ENCODE measurements around the gene ILF2. TPM values are rescaled to one million over a fixed set of nuclear protein-coding genes. Genes with fewer than 3 reads are reported as not detected.

The ILF2 gene
- total RNA-seq, 3 donors from 2014 or later: 92.2 to 169 (median 147) TPM

DNA sequence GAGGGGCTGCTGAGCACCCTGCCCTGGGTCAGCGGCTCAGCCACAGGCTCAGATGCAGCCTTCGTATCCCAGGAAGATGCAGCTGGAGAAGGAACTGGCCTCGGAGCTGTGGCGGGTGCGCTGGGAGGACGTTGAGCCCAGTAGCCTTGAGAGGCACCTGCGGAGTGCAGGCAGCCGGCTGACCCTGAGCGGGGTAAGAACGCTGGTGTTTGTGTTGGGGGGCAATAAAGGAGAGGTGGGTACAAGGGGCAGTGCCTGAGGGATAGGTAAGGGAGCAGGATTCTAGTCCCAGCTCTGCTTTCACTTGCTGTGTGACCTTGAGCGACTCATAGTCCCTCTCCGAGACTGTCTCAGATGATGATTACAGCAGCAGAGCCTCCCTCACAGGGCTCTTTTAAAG is 14.1 kb upstream of the ILF2 start:
- Histone ChIP-seq H3K9me3 (no peaks in the 10 kb centered on the region), H3K36me3 (no peaks in the 10 kb centered on the region), H3K4me3 (no peak overlapping the region), H3K27ac (no peak overlapping the region), H3K27me3 (no peaks in the 10 kb centered on the region), H3K4me1 (no peaks in the 10 kb centered on the region)
- no peak for DNase-seq (ENCODE audit: low spot score in 2 of 2)
- TF ChIP-seq, protein P1, sequence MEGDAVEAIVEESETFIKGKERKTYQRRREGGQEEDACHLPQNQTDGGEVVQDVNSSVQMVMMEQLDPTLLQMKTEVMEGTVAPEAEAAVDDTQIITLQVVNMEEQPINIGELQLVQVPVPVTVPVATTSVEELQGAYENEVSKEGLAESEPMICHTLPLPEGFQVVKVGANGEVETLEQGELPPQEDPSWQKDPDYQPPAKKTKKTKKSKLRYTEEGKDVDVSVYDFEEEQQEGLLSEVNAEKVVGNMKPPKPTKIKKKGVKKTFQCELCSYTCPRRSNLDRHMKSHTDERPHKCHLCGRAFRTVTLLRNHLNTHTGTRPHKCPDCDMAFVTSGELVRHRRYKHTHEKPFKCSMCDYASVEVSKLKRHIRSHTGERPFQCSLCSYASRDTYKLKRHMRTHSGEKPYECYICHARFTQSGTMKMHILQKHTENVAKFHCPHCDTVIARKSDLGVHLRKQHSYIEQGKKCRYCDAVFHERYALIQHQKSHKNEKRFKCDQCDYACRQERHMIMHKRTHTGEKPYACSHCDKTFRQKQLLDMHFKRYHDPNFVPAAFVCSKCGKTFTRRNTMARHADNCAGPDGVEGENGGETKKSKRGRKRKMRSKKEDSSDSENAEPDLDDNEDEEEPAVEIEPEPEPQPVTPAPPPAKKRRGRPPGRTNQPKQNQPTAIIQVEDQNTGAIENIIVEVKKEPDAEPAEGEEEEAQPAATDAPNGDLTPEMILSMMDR (IDR thresholded peaks at IDR 0.05): no peak
- no peak for TF ChIP-seq POLR2A (IDR thresholded peaks at IDR 0.05)
- TF ChIP-seq POLR2AphosphoS5 (IDR thresholded peaks at IDR 0.05): no peak
- intact Hi-C loops (cut with DNase I; ENCODE audit: low total_unique reads): no loop called here

DNA sequence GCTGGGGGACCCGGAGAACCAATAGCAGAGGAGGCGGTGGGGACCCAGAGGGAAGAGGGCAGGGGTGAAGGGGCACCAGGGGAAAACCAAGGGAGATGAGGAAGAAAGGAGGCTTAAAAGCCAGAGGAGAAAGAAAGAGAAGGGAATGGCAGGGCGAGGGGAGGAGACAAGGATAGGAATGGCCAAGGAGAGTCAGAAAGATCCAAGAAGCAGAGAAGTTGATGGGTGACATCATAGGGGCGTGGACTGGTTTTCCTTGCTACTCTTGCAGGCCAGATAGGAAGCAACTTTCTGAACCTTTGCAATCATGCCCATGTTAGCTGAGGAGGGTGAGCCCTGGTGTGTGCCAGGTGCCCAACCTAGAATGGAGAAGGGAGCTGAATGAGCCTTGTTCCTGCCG is 13.1 kb upstream of the ILF2 start:
- Histone ChIP-seq H3K27me3 (peaks cover 0 to 8% of the 10 kb centered on the region in 2 donors), H3K4me1 (peaks cover 0 to 5% of the 10 kb centered on the region in 2 donors), H3K4me3 (no peak overlapping the region), H3K36me3 (no peaks in the 10 kb centered on the region), H3K9me3 (no peaks in the 10 kb centered on the region), H3K27ac (no peak overlapping the region)
- DNase-seq (ENCODE audit: low spot score in 2 of 2): no peak
- intact Hi-C loops (cut with DNase I; ENCODE audit: low total_unique reads): no loop called here
- no peak for TF ChIP-seq POLR2AphosphoS5 (IDR thresholded peaks at IDR 0.05)

DNA sequence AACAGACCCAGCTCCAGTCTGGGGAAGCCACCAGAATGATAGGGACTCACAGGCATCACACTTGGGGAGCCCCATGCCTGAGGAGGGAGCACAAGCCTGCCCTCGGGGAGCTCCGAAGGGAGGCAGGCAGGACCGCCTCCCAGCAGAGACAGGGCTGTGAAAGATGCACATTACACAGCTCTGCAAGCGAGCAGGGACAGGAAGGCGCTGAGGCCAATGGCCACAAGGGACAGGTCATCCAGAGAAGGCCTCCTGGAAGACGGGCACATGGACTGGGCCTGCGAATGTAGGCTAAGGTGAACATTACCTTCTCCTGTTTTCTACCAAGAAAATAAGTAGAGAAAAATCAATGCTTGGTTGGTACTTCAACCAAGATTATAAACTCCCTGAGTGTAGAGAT is 11.9 kb upstream of the ILF2 start:
- TF ChIP-seq POLR2A (IDR thresholded peaks at IDR 0.05) (no peak), POLR2AphosphoS5 (IDR thresholded peaks at IDR 0.05) (no peak)
- TF ChIP-seq, protein P1 (IDR thresholded peaks at IDR 0.05): no peak
- Histone ChIP-seq H3K36me3 (no peaks in the 10 kb centered on the region), H3K4me1 (peaks cover 7 to 10% of the 10 kb centered on the region in 2 donors), H3K4me3 (no peak overlapping the region), H3K9me3 (no peaks in the 10 kb centered on the region), H3K27ac (no peak overlapping the region), H3K27me3 (peaks cover 0 to 10% of the 10 kb centered on the region in 2 donors)
- no peak for DNase-seq (ENCODE audit: low spot score in 2 of 2)
- intact Hi-C loops (cut with DNase I; ENCODE audit: low total_unique reads): no loop called here

DNA sequence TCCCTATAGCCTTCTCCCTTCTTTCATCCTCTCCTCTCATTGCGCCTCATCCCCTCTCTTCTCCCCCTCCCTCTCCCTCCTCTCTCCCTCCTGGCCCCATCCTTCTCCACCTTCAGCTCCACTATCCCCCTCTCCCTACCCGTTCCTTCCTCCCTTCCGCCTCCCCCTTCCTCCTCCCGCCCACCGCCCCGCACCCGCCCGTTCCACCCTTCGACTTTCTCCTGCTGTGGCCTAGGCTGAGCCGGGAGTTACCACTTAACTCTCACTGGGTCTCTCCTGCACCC is 9.3 kb upstream of the ILF2 start:
- DNase-seq (ENCODE audit: low spot score in 2 of 2): no peak
- no peaks in the 10 kb centered on the region for H3K36me3 ChIP-seq
- peaks cover 0 to 10% of the 10 kb centered on the region in 2 donors for H3K27me3 ChIP-seq
- TF ChIP-seq, protein P1 (IDR thresholded peaks at IDR 0.05): no peak
- H3K9me3 ChIP-seq: no peaks in the 10 kb centered on the region
- peak overlapping the region in 1 of 2 donors; percentile 68 for H3K27ac ChIP-seq
- H3K4me3 ChIP-seq: peak overlapping the region; percentile 62 to 92 (median 69)
- intact Hi-C loops (cut with DNase I; ENCODE audit: low total_unique reads): no loop called here
- peaks cover 7 to 10% of the 10 kb centered on the region in 2 donors for H3K4me1 ChIP-seq

DNA sequence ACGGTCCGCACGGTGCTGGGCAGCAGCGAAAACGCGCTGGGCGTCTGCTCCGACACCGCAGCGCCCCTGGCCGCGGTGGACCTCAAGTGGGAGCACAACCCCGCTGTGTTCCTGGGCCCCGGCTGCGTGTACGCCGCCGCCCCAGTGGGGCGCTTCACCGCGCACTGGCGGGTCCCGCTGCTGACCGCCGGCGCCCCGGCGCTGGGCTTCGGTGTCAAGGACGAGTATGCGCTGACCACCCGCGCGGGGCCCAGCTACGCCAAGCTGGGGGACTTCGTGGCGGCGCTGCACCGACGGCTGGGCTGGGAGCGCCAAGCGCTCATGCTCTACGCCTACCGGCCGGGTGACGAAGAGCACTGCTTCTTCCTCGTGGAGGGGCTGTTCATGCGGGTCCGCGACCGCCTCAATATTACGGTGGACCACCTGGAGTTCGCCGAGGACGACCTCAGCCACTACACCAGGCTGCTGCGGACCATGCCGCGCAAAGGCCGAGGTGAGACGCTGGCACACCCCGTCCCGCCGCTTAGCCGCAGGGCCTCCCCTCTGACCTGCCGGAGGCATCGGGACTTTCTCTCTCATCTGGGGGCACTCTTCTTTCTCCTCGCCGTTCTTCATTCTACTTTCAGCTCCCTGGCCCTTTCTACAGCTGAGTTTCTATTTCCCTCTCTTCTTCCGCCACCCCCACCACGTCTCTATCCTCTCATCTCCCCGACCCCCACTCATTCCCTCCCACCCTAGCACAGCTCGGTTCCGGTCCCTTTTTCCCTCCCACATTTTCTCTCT is 8.7 kb upstream of the ILF2 start:
- intact Hi-C loops (cut with DNase I; ENCODE audit: low total_unique reads): loop anchor here (10.0 kb wide), 1 partner anchor 95 kb away; the partner anchor contains the start of gene SLC27A3

More for the DNA sequence above, 8.7 kb upstream of the ILF2 start:
- no peaks in the 10 kb centered on the region for H3K36me3 ChIP-seq
- H3K4me3 ChIP-seq: peak overlapping the region; percentile 62 to 92 (median 69)
- no peak for DNase-seq (ENCODE audit: low spot score in 2 of 2)
- peak overlapping the region; percentile 29 to 68 for H3K27ac ChIP-seq
- no peak for TF ChIP-seq POLR2AphosphoS5 (IDR thresholded peaks at IDR 0.05)
- TF ChIP-seq, protein P1 (IDR thresholded peaks at IDR 0.05): peak in 1 of 3 donors; percentile 41
- peaks cover 7 to 10% of the 10 kb centered on the region in 2 donors for H3K4me1 ChIP-seq
- H3K9me3 ChIP-seq: no peaks in the 10 kb centered on the region
- peaks cover 0 to 10% of the 10 kb centered on the region in 2 donors for H3K27me3 ChIP-seq

All from breast epithelium (tissue), 4 donors.